Astrocyte (in vitro differentiated cells and primary cell): ENCODE data around the gene KCNJ2.

Experiments used
- EZH2 ChIP-seq: IDR thresholded peaks from 2 replicates; pipeline ENCODE4 v1.6.1; 2012; ENCODE audit warnings: mild to moderate bottlenecking, low read length, inconsistent platforms; ENCODE audit not compliant: insufficient read depth
- TF ChIP-seq, protein P1 (sequence below): IDR thresholded peaks from 2 replicates; pipeline ENCODE4 v1.5.1; 2011; ENCODE audit warnings: low read depth, mild to moderate bottlenecking, inconsistent platforms, low read length, moderate library complexity; ENCODE audit not compliant: insufficient read depth

DNA sequence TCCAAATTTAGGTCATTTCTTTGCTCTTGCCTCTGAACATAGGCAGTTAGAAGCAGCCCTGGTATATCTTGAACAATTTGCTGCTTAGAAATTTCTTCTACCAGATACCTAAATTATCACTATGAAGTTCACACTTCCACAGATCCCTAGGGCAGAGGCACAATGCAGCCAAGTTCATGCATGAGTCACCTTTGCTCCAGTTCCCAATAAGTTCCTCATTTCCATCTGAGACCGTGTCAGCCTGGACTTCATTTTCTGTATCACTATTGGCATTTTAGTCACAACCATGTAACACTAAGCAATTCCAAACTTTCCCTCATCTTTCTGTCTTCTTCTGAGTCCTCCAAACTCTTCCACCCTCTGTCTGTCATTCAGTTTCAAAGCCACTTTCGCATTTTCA, 49.3 kb upstream of the KCNJ2 start:
- TF ChIP-seq, protein P1, sequence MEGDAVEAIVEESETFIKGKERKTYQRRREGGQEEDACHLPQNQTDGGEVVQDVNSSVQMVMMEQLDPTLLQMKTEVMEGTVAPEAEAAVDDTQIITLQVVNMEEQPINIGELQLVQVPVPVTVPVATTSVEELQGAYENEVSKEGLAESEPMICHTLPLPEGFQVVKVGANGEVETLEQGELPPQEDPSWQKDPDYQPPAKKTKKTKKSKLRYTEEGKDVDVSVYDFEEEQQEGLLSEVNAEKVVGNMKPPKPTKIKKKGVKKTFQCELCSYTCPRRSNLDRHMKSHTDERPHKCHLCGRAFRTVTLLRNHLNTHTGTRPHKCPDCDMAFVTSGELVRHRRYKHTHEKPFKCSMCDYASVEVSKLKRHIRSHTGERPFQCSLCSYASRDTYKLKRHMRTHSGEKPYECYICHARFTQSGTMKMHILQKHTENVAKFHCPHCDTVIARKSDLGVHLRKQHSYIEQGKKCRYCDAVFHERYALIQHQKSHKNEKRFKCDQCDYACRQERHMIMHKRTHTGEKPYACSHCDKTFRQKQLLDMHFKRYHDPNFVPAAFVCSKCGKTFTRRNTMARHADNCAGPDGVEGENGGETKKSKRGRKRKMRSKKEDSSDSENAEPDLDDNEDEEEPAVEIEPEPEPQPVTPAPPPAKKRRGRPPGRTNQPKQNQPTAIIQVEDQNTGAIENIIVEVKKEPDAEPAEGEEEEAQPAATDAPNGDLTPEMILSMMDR: no peak
- no peak for TF ChIP-seq EZH2
